HL-60/S4 treated with retinoic acid at 250 ng/mL for 4 days and 3 days (cell line): ENCODE measurements around the gene POU3F3.

ENCODE experiments used
- in situ Hi-C: fragments of 300-500 bp; cut with MboI; formaldehyde crosslinking; loops from 2 replicates; pipeline ENCODE4 v1.7.0; 2022; ENCODE audit warnings: low sequenced_read_pairs

POU3F3 gene

GRCh38 chr2:104872866-104873688, 19.2 kb downstream of the POU3F3 start:
- in situ Hi-C loops, result no loop called here

DNA sequence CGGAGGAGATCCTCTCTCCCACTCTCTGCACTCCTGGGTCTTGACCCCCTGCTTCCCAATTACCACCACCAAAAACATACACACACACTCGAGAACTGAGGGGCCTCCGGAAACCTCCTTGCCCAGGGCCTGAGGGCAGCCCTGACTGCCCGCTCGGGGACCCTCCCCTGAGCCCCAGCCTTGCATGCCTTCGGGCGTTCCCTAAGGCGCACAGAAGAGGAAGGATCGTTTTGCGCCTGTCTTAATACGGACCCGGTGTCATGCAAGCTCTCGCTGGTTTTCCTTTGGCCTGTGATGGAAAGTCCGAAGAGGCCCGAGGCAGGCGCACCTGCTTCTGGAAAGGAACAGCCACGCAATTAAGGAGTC, 19.8 kb downstream of the POU3F3 start:
- in situ Hi-C loops, result no loop called here

- in situ Hi-C loops, result no loop called here
Measured at GRCh38 chr2:104874230-104874629, 20.3 kb downstream of the POU3F3 start.

GRCh38 chr2:104875262-104875661, 21.3 kb downstream of the POU3F3 start:
- in situ Hi-C loops, result no loop called here

DNA sequence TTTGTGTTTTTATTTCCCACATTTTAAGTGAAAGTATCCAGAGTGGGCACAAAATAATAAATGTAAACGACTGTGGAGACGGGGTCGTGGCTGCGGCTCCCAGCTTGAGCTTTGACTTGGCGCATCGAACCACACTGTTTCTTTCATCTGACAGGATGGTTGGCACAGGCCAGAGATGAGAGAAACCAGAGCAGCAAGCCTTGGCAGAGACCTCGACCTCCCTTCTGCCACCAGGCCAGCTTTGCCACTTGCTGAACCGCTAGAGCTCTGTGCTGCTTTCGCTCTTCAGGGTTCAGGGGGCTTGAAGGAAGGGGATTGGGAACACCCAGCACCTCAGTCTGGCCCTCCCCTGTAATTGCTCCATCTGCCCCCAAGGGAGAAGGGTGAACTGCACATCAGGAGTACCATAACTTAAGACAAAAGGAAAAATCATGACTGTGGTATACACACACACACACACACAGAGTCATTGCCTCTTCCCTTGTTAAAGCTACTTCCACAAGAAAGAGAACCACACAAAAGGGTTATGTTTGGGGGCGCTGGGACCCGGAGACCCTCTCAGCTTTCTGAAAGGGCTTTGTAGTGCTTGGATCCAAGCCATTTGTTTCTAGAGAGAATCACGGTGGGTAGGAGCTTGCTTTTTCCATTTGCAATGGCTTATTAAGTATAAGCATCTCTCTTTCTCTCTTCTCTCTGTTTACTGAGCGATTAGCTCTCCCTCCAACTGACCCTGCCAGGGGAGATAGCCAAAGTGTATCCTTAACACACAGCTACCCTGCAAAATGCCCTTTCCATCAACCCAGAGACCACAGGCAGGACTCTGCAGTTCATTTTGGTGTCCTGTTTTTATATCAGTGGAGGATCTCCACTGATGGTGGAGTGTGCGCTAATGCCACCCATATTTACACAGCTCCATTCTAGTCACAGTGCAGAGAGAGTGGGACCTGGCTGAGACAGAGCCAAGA, 23.0 kb downstream of the POU3F3 start:
- in situ Hi-C loops, result no loop called here

DNA sequence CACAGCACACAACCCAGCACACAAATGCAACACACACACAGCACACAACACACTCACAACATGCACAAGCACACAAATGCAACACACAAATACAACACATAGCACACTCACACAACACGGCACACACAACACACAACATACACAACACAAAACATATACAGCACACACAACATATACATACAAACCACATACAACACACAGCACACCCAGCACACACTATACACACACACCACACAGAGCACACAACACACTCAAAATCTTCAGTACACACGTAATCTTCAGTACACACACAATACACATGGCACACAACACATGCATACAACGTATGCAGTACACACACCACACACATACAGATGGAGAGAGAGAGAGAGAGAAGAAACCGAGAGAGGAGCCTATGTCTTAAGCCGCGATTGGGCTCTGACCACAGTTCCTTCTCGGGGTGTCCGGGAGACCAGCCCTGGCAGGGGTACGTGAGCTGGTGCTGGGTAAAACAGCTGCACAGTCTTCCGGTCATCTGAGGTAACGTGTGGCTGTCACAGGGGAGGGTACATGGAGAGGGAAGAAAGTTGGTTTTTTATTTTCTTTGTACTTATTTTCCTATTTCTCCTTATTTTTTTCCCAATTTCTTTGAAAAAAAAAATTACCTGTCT, 25.1 kb downstream of the POU3F3 start:
- in situ Hi-C loops, result no loop called here

- in situ Hi-C loops, result no loop called here
Measured at GRCh38 chr2:104880076-104880475, 26.2 kb downstream of the POU3F3 start.

- in situ Hi-C loops, result no loop called here
Measured at GRCh38 chr2:104883357-104883756, 29.4 kb downstream of the POU3F3 start.

DNA sequence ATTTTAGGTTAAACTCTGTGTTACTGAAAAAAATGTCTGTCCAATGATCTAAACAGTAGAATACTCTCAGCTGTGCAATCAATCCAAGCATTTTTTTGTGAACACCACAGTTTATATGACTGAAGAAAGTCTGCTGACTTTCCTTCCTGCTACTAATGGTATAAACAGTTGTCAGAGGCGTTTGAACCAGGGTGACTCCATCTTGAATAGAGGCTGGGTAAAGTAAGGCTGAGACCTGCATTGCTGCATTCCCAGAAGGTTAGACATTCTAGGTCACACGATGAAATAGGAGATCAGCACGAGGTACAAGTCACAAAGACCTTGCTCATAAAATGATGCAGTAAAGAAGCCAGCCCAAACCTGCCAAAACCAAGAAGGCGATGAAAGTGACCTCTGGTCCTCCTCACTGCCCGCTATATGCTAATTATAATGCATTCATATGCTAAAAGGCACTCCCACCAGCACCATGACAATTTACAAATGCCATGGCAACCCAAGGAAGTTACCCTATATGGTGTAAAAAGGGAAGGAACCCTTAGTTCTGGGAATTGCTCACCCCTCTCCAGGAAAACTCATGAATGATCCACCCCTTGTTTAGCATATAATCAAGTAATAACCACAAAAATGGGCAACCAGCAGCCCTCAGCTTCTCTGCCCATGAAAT, 31.3 kb downstream of the POU3F3 start:
- in situ Hi-C loops, result no loop called here

DNA sequence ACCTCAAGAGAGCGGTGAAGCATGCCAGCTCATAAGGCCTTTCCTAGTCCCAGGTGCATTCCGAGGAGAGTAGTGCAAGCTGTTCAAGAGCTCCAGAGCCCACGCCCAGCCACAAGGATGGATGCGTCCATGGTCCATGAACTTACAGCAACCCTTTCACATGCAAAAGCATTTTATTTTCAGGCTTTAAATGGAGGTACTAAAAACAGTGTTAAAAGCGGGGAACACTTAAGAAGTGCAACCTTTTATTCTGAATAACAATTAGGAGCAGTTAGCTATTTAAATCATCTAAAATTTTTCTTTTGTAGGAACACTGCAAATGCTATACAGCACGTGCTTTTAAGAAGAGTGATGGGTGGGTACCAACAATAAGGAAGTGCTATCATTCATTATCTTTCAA, 33.8 kb downstream of the POU3F3 start:
- in situ Hi-C loops, result no loop called here

DNA sequence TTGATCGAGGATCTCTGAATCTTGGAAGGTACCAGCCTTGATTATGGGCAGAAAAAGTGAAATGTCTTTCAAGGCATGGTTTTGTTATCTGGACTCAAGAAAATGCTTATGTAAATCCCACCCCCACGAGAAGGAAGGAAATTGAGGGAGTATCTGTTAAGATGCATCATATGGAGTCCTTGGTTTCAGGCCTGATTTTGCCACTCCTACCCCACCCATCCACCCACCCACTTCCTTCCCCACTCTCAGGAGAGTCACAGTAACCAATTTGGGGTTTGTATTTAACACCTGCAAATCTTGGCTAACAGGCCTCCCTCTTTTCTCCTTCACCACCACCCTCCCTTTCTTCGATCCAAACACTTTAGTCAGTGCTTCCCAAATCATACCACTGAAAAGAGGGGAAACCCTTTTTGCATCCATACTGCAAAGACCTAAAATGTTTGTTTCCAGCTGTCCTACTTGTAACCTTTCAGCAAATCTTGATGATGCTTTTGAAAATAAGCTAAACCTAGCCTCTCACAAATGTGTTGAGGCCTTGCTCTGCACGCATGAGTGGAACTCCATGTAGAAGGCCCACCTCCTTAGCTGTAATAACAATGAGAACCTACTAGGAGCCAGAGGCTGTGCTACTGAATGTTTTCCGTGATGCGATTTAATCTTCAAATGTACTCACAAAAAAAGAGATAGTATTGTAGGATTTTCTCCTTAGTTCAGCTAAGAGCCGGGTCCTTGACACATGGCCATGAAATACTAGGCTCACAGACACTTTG, 34.8 kb downstream of the POU3F3 start:
- in situ Hi-C loops, result no loop called here

DNA sequence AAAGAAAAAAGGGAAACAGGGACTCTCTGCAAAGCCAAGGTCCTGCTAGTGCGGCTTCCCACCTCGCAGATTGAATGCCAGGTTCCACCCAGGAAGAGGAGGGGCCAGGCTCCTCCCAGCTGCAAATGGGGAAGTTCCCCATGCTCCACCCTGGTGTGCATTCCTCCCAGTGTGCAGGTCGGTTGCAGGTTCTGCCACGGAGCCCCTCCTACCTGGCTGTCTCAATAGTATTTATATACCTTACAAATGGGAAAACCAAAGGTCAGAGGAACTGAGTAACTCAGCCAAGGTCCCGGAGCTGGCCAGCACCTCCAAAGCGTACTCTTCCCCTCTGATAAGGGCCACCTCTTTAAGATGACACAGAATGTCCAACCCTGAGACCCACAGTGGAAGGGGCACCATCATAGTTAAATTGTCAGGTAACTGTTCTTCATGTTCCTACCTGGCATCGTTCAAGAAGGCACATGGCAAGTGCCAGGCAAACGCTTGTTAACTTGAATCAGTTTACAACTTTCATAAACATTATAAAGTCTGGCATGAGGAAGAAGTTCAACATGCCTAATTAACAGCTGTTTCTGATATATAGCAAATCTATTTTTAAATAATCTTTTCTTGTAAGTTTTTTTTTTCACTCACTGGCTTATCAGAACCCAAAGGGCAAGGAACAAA, 35.5 kb downstream of the POU3F3 start:
- in situ Hi-C loops, result no loop called here

DNA sequence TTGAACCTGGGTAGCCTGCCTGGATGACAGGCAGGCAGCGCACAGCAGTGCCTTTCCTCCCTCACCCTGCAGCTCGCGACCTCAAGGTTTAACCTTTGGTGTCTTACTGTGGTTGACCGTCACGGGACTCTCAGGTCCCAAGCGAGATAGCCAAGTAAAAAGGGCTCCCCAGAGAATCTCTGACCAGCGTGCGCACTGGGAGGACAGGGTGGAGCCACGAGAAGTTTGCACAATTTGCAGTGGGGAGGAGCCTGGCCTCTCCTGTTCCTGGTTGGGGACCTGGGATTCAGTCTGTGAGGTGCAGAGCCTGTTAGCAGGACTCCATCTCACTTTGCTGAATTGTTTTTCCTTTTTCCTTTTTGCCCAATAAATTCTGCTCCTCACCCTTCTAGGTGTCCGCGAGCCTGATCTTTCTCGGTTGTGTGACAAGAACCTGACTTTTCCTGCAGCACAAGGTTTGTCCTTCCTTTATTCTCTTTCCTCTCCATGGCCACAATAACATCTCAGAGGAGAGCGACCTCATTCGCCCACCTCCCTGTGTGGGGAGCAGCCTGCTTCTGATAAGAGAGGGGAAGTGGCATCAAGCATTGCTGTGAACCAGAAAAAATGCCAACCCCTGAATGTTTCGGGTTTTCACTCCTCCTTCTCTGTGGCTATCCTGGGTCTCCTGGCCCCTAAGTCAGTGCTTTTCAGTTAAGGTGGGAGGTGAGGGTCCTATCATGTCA, 36.2 kb downstream of the POU3F3 start:
- in situ Hi-C loops, result no loop called here

DNA sequence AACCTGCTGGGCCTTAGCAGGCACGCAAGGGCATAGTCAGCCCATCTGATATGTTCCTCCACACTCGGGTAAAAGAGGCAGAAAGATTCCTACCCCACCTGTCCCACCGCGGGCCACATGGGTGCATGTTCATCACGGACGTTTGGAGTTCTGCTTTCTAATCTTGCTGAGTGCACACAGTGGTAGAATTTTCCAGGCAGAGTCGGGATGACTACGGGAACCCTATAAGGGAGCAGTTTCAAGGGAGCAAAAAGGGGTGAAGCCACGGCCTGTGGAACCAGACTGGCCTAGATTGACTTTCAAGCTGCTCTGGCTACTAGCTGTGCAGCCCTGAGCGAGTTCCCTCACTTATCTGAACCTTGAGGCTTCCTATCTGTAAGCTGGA, 36.8 kb downstream of the POU3F3 start:
- in situ Hi-C loops, result no loop called here

GRCh38 chr2:104891145-104891544, 37.2 kb downstream of the POU3F3 start:
- in situ Hi-C loops, result no loop called here

DNA sequence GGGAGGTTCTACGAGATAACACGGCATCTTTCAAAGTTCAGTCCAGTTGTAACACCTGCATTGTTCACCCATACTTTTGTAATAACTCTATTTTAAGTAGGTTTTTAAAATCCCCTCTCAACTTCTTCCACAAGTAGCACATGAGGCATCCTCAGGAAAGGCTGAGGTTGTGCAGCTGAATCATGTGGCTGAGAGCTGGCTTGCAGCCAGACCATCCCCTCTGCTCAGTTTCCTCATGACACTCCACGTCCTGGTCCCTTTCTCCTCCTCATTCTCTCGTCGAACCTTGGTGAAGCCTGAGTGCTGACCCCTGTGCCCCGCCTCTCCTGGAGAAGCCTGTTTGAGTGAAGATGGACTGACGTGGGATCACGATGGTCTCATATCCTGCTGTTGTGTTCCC, 42.5 kb downstream of the POU3F3 start:
- in situ Hi-C loops, result no loop called here

GRCh38 chr2:104897515-104898184, 43.7 kb downstream of the POU3F3 start:
- in situ Hi-C loops, result no loop called here

DNA sequence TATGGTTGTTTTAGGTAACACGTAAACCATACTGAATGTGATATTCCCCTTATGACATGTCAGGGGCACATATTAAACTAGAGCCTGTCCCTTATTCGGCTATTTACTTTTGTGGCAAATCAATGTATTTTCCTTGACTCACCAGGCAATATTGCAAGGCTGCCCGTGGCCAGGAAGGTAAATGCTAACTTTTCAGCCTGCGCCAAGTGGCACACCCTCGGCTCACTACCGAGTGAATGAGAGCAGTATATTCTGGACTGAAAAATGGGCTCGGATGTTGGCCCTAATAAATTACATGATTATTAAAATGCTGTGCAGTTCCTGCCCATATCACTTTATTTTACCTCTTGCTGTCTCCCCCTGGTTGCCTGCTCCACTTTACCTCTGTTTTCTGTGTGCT, 46.7 kb downstream of the POU3F3 start:
- in situ Hi-C loops, result no loop called here
